Epidermal melanocyte (primary cell): ENCODE results near the gene CCR8.
"Not testable (repeated sequence)": the region's sequence is repeated elsewhere in the genome, so short reads cannot be mapped to it uniquely, and the experiment has no call there.

Experiments
- DNase-seq: peaks from one replicate; pipeline ENCODE4 v3.0.0; 2011; ENCODE audit warnings: low spot score; ENCODE audit not compliant: insufficient read length

CCR8 gene

DNA sequence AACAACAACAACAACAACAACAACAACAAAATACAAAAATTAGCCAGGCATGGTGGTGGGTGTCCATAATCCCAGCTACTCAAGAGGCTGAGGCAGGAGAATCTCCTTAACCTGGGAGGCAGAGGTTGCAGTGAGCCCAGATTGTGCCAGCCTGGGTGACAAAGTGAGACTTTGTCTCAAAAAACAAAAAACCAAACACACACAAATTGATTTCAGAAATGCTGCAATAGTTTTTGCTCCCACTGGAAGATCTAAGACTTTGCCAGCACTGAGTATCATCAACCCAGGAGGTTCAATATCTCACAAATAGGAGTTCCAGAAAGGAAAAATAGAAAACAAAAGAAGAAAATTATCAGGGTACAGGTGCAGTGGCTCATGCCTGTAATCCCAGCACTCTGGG, 16.2 kb upstream of the CCR8 start:
- no peak for DNase-seq

DNA sequence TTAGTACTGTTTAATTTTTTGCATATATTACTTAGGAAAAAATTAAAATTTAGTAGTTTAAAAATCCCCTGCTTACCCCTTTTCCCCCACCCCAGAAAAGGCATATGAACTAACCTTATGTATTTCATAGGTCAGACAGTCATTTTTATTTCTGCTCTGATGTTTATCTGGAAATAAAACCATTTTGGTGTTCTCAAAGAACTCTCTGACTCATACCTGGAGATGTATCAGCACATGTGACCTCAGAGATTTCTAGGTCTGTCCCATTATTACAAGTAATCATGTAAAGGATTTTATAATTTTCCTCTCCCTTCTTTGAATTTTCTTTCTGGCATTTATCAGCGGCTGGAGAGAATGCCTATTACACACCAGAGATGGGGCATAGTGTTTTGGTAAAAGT, 14.1 kb upstream of the CCR8 start:
- DNase-seq = no peak

DNA sequence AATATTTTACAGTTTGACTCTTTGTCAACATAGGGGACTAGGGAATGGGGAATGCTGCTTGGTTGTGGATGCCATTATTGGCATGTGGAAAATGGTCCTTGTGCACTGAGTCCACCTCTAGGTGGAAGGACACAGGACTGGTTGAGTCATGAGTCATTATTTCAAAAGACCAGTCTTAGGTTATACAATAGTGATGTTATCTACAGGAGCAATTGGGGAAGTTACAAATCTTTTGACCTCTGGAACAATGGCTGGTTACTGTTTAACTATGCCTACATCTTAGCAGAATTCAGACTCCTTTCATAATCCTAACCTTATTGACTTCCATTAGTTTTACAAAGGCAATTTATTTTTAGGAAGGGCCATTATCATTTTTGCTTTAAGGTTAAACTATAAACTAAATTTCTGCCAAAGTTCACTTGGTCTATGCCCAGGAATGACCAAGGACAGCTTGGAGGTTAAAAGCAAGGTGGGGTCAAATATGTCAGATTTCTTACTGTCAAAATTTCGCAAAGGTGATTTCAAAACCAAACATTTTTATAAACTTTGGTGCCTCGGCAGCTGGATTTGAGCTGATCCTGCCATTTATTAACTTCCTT, 11.8 kb upstream of the CCR8 start:
- no peak for DNase-seq

DNA sequence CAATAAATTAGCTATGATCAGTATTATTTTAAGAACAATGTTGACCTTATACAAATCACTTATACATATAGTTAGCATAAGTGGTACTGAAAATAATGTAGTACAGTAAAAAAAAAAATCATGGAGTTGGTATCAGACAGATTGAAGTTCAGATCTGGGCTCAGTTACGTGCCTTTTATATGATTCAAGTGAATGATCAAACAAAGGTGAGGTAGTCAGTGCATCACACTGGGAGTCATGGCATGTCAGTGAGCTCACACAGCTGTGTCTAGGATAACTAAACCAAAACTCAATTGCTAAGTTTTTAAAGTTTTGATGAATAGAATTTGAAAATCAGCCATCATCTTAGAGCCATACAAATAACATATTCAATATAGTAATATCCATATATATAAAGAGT, 11.2 kb upstream of the CCR8 start:
- no peak for DNase-seq

DNA sequence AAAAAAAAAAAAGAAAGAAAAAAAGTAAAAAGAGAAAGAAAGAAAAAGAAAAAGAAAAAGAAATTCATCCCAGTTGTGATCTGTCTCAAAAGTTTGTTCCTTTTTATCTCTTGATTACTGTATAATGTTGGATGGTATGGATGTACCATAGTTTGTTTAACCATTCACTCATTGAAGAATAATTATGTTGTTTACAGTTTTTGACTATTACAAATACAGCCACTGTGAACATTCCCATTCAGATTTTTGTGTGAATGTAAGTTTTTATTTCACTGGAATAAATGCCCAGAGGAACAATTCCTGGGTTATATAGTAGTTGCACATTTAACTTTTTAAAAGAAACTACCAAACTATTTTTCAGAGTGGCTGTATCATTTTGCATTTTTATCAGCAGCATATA, 10.3 kb upstream of the CCR8 start:
- DNase-seq = no peak

DNA sequence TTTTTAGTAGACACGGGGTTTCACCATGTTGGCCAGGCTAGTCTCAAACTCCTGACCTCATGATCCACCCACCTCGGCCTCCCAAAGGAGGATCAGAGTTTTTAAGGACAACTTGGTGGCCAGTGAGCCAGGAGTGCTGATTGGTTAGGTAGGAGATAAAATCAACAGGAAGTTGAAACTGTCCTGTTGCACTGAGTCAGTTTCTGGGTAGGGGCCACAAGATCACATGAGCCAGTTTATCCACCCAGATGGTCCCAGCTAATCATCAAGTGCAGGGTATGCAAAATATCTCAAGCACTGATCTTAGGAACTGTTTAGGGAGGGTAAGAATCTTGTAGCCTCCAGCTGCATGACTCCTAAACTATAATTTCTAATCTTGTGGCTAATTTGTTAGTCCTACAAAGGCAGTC, 7.9 kb upstream of the CCR8 start:
- DNase-seq = not testable (repeated sequence)

DNA sequence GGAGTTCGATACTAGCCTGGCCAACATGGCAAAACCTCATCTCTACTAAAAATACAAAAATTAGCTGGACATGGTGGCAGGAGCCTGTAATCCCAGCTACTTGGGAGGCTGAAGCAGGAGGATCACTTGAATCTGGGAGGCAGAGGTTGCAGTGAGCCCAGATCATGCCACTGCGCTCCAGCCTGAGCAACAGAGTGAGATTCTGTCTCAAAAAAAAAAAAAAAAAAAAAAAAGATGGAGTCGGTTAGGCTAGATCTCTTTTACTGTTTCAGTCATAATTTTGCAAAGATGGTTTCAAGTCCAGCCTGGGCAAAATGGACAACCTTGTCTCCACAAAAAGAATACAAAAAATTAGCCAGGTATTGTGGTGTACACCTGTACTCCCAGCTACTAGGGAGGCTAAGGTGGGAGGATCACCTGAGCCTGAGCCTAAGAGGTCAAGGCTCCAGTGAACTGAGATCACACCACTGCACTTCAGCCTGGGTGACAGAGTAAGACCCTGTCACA, 7.2 kb upstream of the CCR8 start:
- not testable (repeated sequence) for DNase-seq

DNA sequence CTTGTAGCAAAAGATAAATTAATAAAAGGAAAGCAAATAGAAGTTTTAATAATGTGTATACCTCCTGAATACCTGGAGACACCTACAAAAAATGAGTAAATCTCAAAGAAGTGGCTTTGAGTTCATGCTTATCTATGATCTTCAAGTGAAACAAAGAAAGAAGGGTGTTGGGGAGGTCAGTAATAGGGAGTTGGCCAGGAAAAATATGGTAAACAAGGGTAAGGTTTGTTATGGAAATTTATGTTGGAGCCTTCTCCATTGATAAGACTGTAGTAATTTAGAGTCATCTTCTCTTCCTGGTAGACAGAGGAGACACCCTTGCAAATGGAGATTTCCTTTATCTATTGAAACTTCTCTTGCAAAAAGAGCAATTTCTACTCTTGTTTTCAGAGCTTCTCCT, 6.6 kb upstream of the CCR8 start:
- no peak for DNase-seq

DNA sequence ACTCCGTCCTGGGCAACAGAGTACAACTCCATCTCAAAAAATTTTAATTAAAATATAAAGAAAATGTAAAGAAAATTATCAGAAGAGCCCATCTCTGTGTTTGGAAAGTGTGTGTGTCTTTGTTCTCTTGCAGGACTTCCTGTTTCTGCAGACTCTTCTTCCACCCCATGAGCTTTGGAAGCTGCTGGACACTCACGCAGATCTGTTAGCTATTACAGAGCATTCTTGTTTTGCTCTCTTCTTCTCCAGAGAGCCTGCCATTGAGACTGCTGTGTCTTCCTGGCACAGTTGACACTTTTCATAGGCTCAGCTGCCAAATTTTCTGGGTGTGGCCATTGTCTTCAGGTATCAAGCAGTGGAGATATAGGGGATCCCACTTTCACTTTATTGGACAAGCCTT, 6.0 kb upstream of the CCR8 start:
- DNase-seq = no peak

DNA sequence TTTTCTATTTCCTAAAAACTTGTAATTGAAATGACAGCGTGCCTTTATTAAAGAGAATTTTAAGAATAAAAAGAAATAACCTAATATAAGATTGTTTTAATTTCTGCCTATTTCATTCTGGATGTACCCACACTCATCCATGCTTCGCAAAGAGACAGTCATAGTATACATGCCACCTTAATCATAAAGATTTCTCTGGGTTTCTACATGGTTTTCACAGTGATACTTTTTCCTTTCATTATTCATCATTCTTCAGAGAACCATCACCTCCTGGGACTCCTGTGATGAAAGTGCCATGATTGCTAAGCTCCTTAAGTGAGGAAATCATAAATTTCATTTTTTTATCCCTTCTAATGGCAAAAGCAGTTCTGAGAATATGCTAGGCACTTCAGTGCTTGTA, 4.3 kb upstream of the CCR8 start:
- DNase-seq = no peak

DNA sequence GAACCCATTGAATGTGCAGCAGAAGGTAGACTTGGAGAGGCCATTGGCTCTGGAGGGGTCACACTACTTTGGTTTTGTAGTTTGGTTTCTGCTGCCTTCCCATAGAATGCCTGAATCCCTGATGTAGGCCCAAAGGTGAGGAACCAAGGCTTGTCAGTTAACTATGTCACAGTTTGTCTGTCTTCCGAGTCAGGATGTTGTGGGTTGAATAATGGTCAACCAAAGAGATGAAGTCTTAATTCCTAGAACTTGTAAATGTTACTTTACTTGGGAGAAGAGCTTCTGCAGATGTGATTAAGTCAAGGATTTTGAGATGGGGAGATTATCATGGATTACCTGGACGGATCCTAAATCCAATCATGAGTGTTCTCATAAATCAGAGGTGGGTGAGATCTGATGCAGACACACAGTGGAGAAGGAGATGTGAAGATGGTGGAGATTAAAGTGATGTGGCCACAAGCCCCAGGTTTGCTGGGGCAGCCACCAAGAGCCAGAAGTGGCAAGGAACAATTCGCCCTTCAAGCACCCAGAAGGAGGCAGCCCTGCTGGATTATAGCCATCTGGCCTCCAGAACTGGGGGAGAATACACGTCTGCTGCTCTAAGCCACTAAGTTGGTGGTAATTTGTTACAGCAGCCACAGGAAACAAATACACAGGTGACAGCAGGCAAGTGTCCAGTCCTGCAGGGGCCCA, 2.3 kb upstream of the CCR8 start:
- DNase-seq = no peak

DNA sequence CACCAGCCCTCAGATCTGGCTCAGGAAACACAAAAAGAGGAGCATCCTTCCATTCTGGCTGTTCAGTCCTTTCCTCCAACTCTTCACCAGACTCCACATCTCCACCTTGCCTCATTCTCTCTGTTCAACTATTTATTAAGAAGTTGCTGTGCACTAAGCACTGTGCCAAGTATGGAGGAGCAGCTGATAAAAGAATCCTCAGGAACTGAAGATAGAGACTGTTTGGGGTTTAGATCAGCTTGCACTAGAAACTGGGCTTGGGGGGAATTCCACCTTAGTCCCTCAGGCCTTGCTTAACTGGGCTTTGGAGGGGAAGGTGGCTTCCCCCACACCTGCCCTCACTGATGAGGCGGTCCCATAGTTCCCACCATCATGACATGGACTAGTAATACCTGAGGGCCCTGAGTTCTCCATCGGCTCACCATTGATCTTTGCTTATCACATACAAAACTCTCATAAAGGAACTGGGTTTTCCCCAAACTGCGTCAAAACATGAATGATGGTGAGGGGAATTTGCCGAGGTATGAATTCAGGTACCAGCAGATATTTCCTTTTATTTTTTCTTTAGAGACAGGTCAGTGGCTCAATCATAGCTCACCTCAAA, 1.7 kb upstream of the CCR8 start:
- no peak for DNase-seq

DNA sequence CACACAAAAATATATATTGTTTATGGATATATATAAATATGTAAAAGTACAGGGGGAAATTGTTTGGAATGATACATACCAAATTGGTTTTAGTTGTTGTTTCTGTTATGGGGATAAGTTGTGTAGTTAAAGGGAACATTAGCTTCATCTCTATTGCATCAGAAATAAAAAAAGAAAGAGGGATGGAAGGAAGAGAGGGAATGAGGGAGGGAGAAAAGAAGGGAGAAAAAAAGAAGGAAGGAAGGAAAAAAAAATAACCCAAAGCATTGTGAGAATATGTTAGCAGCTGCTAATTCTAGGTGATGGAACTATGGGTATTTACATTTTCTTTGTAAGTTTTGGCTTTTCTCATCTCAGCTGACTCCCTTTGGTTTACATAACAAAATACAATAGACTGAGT, 1.3 kb downstream of the CCR8 start:
- no peak for DNase-seq

DNA sequence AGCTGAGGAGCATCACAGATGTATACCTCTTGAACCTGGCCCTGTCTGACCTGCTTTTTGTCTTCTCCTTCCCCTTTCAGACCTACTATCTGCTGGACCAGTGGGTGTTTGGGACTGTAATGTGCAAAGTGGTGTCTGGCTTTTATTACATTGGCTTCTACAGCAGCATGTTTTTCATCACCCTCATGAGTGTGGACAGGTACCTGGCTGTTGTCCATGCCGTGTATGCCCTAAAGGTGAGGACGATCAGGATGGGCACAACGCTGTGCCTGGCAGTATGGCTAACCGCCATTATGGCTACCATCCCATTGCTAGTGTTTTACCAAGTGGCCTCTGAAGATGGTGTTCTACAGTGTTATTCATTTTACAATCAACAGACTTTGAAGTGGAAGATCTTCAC, 3.0 kb downstream of the CCR8 start:
- no peak for DNase-seq

DNA sequence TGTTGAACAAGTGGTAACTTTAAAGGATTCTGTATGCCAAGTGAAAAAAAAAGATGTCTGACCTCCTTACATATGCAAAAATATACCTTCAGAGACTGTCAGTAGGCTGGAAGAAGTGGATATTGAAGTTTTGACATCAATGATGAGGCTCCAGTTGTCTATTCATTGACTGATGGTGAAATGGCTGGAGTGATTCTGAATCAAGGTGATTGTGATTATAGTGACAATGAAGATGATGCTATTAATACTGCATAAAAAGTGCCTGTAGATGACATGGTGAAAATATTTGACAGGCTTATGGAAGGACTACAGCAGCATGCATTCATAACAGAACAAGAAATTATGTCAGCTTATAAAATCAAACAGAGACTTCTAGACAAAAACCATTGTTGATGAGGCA, 4.1 kb downstream of the CCR8 start:
- no peak for DNase-seq

DNA sequence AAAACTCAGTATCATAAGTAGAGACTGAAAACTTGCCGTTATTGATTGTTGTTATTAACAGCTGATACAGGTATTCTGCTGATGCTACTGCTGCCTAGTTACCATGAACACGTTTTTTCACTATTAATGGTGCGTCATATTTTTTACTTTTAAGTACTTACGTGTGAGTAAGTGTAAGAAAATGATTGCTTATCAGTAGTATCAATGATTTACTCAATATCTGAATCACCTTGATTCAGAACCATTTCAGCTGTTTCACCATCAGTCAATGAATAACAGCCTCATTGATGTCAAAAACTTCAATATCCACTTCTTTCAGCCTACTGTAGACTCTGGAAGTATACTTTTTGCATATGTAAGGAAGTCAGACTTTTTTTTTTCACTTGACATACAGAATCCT, 4.7 kb downstream of the CCR8 start:
- no peak for DNase-seq

DNA sequence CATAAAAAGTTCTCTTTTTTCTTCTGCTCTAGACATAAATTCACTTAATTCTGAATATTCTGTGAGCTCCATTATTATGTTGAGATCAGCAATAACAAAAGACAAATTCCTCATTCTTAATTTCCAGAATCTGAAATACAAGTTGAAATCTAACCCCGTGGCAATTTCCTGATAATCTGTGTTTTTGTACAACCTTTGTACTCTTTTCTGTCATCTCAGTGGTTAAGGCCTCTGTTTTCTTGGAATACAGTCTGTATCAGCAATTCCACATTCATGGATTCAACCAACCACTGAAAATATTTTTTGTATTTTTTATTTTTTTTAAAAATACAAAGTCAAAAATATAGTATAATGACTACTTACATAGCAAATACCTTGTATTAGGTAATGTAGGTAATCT, 8.7 kb downstream of the CCR8 start:
- no peak for DNase-seq

DNA sequence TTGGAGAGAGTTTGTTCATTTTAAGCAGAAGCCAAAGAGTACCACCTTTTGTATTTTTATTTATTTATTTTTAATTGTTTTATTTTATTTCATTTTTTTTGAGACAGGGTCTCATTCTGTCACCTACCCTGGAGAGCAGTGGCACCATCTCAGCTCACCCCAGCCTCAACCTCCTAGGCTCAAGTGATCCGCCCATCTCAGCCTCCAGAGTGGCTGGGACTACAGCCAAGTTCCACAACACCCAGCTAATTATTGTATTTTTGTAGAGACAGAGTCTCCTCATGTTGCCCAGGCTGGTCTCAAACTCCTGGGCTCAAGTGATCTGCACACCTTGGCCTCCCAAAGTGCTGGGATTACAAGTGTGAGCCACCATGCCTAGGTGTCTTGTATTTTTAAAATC, 9.6 kb downstream of the CCR8 start:
- no peak for DNase-seq

DNA sequence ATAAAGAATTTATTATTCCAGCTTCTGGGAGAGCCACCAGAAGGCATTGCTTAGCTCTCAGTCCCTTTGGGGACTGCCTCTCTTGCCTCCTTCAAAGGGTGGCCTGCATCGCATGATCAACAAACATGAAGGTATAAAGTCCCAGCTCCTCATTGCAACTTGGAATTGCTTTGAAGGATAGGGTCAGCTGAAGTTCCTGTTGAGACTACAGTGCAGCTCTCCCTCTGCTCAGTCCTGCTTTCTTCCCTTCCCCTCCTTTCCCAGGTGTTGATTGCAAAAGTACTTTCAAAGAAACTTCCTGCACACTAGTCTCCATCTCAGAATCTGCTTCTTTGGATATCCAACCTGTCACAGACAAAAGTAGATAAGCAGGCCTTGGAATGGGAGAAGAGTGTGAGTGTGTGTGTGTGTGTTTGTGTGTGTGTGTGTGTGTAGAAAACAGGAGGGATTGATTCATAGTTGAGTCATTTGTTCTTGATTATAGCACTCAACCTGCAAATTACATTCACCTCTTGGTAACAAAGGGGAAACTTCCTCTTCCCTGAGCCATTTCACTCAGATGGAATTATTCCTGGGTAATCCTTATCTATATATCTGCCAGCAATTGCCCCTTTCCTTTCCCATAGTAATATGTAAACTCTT, 13.7 kb downstream of the CCR8 start:
- no peak for DNase-seq

DNA sequence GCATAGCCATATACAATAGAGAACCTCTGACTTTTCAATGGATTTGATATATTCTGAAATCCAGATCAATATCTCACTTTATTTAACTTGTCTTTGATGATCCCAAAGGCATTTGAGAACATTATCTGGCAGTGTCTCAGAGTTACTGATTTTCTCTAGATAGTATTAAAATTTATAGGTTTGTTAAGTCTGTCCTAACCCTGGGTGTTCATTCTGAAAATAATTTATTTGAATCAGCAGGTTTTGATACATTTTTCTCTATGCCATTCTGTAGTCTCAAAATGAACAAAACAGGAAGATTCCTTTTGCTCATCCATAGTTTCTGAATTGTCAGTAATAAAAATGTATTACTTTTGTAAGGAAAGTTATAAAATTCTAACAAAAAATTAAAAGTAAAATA, 14.3 kb downstream of the CCR8 start:
- no peak for DNase-seq

DNA sequence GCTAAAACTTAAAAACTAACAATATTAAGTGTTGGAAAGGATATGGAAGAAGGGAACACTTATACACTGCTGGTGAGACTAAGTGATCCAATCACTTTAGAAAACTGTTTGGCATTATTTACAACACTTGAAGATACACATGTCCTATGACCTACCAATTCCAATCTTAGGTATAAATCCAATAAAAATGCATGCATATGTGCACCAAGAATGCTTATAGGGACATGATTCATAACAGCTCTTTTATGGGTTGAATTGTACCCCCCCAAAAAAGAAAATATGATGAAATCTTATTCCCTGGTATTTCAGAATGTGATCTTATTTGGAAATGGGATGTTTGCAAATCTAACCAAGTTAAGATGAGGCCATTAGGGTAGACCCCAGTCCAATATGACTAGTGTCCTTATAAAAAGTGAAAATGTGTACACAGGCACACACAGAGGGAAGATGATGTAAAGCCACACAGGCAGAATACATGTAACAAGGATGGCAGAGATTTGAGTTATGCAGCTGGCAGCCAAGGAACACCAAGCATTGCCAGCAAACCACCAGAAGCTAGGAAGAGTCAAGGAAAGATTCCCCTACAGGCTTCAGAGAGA, 15.3 kb downstream of the CCR8 start:
- DNase-seq = no peak
